NCI-H345 (cell line): ENCODE measurements around the gene ANKRD7.
"Not testable (repeated sequence)": the region's sequence is repeated elsewhere in the genome, so short reads cannot be mapped to it uniquely, and the experiment has no call there.

Source experiments
- DNase-seq: peaks from one replicate; lab custom pipeline; 2025; lab: John Stamatoyannopoulos, UW

ANKRD7 gene

DNA sequence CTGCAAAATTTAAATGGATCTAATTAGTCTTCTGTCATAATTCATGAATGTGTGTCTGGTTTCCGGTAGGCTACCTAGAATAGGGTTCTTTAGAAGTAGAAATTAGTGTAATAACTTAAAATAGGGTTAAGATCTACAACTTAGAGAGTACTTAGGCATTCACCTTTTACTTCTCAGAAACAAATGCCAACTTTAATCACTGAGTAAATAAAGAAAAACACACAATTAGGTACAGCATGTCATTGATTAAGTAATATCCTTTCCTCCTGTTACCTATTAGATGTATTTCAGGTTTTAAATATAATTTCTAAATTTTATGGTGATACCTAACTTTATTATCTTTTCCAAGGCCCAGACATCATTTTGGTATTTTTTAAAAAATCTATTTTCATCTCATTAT, 9.3 kb downstream of the ANKRD7 start:
- no peak for DNase-seq

DNA sequence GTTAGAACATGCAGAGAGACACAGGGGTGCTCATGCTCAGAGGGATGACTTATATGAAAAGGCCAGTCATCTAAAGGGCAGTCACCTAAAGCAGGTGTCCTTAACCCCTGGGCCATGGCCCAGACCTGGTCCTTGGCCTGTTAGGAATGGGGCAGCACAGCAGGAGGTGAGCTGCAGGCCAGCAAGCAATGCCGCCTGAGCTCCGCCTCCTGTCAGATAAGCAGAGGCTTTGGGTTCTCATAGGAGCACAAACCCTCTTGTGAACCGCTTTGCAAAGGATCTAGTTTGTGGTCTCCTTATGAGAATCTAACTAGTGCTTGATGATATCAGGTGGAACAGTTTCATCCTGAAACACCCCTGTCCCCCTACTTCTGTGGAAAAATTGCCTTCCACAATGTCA, 14.5 kb downstream of the ANKRD7 start:
- no peak for DNase-seq

DNA sequence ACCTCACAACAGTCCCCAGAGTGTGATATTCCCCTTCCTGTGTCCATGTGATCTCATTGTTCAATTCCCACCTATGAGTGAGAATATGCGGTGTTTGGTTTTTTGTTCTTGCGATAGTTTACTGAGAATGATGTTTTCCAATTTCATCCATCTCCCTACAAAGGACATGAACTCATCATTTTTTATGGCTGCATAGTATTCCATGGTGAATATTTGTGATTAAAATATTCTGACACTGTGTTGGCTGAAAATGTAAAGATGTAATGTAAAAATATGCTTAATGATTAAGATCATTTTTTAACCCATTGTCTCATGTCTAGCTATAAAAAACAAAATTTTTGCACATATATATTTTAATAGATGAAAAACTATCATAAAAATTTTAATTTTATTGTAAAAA, 15.8 kb downstream of the ANKRD7 start:
- DNase-seq, result not testable (repeated sequence)

DNA sequence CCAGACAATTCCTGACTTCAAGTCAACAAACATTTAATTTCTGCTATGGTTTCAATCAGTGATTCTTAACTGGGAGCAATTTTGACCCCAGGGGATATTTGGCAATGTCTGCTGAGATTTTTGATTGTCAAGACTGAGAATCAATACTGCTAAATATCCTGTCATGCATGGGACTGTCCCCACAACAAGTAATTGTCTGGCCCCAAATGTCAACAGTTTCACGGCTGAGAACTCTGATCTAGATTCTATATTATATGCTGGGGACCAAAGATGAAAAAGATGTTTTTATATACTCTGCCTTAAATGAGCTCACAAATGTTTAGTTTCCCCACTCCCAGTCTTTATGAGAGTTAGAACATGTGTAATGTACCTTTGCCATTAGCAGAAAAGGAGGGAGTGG, 19.2 kb downstream of the ANKRD7 start:
- no peak for DNase-seq

DNA sequence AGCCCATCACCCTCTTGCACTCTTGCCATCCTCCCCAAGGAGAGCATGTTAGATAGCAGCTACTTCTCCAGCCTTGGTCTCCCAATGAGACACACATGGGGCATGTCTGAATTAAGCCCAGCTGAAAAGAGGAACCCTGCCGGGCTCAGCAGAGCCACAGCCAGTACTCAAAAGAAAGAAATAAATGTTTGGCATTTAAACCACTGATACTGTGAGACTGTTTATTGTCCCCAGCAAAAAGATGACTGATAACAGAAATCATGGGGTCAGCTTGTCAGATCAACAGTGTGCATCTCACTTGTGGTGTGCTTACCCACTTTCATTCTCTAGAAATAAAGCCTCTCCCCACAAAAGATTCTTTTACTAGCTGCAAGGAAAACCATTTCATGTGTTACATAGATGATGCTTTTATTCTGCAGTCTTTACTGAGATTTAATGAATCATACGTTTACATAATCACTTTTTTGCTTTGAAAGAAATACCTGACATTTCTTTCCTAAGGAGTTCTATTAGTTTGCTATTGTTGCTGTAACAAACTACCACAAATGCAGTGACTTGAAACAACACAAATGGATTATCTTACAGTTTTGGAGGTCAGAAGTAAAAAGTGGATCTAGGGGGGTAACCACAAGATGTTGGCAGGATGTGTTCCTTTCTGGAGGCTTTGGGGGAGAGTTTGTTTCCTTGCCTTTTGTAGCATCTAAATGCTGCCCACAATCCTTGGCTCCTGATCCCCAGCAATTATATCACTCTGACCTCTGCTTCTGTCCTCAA, 20.9 kb downstream of the ANKRD7 start:
- DNase-seq, result no peak

DNA sequence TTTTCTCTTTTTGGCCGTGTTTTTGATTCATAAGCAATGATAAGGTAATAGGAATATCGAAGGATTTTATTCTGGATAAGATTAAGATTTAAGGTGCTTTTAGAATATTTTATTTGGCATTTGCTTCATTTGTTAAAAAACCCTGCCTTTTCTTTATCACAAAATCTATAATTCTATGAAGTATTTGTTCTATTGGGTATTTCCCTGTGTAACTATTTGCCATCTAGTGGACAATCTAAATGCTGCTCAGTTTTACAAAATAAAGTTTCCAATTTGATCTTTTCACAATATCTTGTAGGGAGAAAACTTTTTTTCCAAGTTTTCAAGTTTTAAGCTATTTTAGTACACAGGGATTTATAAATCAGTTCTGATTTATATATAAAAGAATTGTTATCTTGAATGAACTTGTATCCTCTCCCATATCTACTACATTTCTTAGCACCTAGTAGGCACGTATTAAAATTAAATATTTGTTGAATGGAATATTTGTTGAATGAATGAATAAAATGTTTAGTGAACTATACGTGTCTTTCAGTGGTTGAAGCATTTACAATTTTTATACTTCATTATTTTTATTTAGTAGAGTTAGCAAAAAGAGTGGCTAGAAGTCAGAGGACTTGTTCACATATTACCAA, 26.5 kb downstream of the ANKRD7 start:
- no peak for DNase-seq

DNA sequence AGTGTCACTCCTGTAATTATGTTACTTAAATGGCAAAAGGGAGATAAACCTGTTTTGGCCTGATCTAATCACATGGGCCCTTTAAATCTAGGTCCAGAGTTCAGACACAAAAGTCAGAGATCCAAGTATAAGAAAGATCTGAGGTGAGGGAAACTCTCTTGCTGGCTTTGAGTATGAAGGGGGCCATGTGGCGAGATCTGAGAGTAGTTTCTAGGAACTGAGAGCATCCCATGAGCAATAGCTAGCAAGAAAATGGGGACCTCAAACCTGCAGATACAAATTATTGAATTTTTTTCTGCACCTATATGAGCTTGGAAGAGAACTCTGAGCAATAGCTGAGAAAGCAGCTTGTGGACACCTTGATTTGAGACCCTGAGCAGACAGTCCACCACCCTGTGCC, 27.6 kb downstream of the ANKRD7 start:
- DNase-seq, result no peak

DNA sequence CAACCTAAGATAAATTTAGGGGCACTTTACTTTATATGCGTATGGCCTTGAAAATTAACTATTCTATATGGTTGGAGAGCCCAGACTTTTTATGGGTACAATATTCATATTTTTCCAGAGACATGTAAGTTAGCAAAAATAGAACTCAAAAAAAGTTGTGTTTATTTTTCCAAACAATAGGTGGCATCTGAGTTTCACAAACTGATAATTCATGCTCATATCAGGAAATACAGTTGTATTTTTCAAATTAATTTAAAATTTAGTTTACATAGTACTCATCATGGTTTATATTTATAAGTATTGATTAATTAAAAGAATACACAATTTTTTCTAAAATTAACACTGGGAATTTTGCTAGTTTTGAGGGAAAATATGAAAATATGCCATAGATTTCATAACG, 34.6 kb downstream of the ANKRD7 start:
- no peak for DNase-seq

DNA sequence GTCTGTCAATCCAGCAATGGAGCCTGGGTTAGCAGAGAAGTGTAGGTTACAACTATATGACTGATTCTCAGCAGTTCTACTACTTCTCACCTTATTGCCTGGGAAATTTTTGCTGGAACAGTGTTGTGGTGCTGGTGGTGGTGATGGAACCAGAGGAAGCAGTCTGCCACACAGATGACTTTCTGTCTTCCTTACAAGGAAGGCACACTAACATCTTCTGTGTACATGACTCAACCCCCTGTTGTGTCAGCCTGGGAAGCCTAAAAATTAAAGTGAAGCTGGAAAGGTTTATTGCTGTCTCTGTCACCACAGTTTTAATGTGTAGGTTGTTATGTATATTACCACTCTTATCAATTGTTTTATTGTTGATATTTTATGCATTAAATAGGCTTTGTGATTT, 40.3 kb downstream of the ANKRD7 start:
- no peak for DNase-seq

DNA sequence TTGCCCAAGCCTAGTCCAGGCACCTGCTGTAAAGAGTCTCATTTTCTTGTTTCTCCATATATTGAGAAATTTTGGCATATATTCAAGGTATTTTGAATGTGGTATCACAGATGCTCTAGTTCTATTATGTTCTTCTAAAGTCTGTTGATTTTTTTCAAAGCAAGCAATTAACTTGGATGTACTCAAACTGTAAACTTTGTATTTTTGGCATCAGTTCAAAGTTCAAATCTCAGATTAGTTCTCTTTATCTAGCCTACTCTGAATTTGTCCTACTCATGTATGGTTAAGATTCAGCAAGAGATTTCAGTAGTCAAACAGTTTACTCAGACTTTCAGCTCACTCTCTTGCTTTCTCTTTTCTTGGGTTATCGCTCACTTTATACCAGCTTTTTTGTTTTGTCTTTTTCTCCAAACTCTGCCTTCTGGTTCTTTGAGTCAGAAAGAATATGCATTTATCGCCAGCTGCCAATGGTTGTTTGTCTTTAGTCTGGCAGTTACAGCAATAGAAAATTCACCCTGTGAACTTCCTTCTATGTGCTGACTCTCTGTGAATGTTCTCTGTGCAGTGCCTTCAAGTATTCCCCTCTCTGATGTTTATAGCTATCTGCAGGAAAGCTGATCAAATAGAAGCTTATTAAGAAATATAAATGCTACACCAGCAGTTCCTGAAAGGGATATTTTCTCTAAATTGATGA, 56.0 kb downstream of the ANKRD7 start:
- peak; percentile 4 for DNase-seq

DNA sequence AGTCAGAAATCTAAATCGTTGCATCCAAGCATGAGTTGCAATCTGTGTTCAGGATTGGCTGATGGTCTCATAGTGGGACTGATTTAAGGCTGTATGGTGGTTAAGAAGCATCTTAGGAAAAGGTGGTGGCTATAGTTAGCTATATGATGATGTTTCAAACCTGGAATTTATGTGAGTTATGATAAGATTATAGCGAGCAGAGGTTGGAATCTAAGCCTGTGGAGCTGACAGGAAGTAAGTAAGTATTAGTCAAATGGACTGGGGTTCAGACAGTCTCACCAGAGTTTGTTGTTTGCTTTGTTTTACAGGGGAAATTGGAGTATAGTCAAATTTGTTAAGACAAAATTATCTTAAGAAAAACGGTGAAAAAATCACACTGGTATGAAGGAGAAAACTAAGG, 56.7 kb downstream of the ANKRD7 start:
- no peak for DNase-seq

DNA sequence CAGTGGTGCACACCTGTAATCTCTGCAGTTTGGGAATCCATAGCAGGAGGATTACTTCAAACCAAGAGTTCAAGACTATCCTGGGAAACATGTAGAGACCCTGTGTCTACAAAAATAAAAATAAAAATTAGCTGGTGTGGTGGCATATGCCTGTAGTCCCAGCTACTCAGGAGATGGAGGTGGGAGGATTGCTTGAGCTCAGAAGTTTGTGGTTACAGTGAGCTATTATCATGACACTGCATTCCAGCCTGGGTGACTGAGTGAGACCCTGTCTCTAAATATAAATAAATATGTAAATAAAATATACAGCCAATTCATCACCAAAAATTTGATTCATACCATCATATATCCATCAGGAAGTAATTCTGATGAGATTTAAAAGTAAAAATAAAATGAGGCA, 60.9 kb downstream of the ANKRD7 start:
- DNase-seq, result no peak

DNA sequence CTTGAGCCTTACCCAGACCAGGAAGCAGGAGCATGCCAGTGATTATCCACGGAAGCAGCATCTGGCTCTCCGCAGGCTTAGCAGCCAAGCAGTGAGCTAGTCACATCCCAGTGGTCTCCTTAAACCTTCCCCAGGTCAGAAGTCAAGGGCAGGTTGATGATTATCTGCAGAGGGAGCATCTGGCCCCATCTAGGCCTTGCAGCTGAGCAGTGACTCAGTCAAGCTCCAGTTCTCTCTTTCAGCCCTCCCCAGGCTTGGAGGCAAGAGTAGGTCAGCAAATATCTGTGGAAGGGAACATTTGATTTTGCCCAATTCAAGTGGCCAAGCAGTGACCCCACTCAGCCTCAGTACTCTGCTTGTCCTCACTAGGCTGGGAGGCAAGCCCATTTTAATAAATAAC, 61.6 kb downstream of the ANKRD7 start:
- no peak for DNase-seq

DNA sequence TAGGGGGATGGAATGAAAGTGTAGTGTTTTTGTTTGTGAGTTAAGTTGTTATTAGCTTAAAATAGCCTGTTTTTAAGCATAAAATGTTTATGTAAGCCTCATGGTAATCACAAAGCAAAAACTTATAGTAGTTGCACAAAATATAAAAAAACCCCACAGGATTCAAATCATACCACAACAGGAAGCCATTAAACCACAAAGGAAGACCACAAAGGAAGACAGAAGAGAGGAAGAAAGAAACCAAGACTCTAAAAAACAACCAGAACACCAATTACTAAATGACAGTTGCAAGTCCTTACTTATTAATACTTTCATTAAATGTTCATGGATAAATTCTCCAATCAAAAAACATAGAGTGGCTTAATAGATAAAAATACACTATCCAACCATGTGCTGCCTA, 63.6 kb downstream of the ANKRD7 start:
- no peak for DNase-seq

DNA sequence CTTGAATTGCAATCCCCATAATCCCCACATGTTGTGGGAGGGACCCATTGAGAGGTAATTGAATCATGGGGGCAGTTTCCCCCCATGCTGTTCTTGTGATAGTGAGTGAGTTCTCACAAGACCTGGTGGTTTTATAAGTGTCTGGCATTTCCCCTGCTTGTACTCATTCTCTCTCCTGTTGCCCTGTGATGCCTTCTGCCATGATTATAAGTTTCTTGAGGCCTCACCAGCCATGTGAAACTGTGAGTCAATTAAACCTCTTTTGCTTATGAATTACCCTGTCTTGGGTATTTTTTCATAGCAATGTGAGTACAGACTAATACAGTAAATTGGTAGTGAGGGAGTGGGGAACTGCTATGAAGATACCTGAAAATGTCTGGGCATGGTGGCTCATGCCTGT, 65.0 kb downstream of the ANKRD7 start:
- no peak for DNase-seq
